ENCODE results near the gene FBXL2.

DNA sequence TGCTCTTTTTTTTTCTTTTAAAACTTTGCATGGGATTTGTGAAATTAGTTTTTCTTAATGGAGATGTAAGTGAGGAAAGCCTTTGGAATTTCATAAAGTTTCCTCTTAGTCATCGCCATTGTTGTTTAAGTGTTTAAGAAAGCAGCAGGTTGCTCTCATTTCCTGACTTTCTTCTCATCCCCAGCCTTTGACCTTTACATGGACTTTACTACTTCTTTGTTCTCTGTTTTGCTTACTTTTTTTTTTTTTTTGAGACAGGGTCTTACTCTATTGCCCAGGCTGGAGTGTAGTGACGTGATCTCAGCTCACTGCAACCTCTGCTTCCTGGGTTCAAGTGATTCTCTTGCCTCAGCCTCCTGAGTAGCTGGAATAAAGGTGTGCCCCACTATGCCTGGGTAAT, 38.6 kb downstream of the FBXL2 start:
- TF ChIP-seq, protein P1, sequence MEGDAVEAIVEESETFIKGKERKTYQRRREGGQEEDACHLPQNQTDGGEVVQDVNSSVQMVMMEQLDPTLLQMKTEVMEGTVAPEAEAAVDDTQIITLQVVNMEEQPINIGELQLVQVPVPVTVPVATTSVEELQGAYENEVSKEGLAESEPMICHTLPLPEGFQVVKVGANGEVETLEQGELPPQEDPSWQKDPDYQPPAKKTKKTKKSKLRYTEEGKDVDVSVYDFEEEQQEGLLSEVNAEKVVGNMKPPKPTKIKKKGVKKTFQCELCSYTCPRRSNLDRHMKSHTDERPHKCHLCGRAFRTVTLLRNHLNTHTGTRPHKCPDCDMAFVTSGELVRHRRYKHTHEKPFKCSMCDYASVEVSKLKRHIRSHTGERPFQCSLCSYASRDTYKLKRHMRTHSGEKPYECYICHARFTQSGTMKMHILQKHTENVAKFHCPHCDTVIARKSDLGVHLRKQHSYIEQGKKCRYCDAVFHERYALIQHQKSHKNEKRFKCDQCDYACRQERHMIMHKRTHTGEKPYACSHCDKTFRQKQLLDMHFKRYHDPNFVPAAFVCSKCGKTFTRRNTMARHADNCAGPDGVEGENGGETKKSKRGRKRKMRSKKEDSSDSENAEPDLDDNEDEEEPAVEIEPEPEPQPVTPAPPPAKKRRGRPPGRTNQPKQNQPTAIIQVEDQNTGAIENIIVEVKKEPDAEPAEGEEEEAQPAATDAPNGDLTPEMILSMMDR (conservative IDR thresholded peaks at IDR 0.05 in 1 of 2, IDR thresholded peaks at IDR 0.05 in 1 of 2; ENCODE audit: extremely low read depth in 1 of 2, insufficient read depth in 1 of 2, low read depth in 1 of 2, low read length in 2 of 2) = no peak
- no peak for TF ChIP-seq EZH2 (IDR thresholded peaks at IDR 0.05; ENCODE audit: borderline replicate concordance, low read length)
